Panc1 (cell line): Measurements from ENCODE around the gene DNMT3A.

ENCODE experiments used
- TCF7L2 ChIP-seq: IDR thresholded peaks from 2 replicates; pipeline ENCODE4 v1.6.1; 2011; ENCODE audit warnings: mild to moderate bottlenecking, low read depth, low read length, inconsistent platforms
- TF ChIP-seq, protein P1 (sequence below): fragments of 450-650 bp; IDR thresholded peaks from 2 replicates; pipeline ENCODE4 v1.5.1; 2017; ENCODE audit warnings: mild to moderate bottlenecking
- TF ChIP-seq, protein P2 (sequence below), 2 experiments: IDR thresholded peaks; 2 replicates each; pipeline ENCODE4 v1.6.1; 2011 to 2012; ENCODE audit warnings: low read depth in 2 of 2, control low read depth in 1 of 2, low read length in 1 of 2, mild to moderate bottlenecking in 1 of 2, moderate library complexity in 1 of 2; ENCODE audit not compliant: insufficient read depth in 1 of 2

GRCh38 chr2:25316101-25316500, 25.6 kb downstream of the DNMT3A start:
- TF ChIP-seq, protein P1, sequence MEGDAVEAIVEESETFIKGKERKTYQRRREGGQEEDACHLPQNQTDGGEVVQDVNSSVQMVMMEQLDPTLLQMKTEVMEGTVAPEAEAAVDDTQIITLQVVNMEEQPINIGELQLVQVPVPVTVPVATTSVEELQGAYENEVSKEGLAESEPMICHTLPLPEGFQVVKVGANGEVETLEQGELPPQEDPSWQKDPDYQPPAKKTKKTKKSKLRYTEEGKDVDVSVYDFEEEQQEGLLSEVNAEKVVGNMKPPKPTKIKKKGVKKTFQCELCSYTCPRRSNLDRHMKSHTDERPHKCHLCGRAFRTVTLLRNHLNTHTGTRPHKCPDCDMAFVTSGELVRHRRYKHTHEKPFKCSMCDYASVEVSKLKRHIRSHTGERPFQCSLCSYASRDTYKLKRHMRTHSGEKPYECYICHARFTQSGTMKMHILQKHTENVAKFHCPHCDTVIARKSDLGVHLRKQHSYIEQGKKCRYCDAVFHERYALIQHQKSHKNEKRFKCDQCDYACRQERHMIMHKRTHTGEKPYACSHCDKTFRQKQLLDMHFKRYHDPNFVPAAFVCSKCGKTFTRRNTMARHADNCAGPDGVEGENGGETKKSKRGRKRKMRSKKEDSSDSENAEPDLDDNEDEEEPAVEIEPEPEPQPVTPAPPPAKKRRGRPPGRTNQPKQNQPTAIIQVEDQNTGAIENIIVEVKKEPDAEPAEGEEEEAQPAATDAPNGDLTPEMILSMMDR = no peak
- TF ChIP-seq, protein P2, sequence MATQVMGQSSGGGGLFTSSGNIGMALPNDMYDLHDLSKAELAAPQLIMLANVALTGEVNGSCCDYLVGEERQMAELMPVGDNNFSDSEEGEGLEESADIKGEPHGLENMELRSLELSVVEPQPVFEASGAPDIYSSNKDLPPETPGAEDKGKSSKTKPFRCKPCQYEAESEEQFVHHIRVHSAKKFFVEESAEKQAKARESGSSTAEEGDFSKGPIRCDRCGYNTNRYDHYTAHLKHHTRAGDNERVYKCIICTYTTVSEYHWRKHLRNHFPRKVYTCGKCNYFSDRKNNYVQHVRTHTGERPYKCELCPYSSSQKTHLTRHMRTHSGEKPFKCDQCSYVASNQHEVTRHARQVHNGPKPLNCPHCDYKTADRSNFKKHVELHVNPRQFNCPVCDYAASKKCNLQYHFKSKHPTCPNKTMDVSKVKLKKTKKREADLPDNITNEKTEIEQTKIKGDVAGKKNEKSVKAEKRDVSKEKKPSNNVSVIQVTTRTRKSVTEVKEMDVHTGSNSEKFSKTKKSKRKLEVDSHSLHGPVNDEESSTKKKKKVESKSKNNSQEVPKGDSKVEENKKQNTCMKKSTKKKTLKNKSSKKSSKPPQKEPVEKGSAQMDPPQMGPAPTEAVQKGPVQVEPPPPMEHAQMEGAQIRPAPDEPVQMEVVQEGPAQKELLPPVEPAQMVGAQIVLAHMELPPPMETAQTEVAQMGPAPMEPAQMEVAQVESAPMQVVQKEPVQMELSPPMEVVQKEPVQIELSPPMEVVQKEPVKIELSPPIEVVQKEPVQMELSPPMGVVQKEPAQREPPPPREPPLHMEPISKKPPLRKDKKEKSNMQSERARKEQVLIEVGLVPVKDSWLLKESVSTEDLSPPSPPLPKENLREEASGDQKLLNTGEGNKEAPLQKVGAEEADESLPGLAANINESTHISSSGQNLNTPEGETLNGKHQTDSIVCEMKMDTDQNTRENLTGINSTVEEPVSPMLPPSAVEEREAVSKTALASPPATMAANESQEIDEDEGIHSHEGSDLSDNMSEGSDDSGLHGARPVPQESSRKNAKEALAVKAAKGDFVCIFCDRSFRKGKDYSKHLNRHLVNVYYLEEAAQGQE (IDR thresholded peaks at IDR 0.05; ENCODE audit: insufficient read depth in 1 of 2, low read depth in 2 of 2, low read length in 1 of 2) = no peak
- TF ChIP-seq TCF7L2 = no peak
